IMR-90 (cell line): Measurements from ENCODE around the gene AUTS2. TPM values are rescaled to one million over a fixed set of nuclear protein-coding genes. Genes with fewer than 3 reads are reported as not detected.

ENCODE experiments used
- ATAC-seq: fragments of 200-7000 bp; cut with Tn5 transposase; 2 replicates; pipeline ENCODE4 v1.9.1; 2020; ENCODE audit warnings: low read depth, mild to moderate bottlenecking, moderate library complexity
- BruUV-seq: library from RNA; stranded (reverse); fragments of 400-500 nt; replicated peaks from 2 replicates; lab custom pipeline; 2021; lab: Mats Ljungman, UMichigan
- CTCF ChIA-PET: fragments of 300-600 bp; formaldehyde crosslinking; extraction: SDS; loops from one replicate; lab custom pipeline; 2021; ENCODE audit warnings: antibody characterized with exemption; lab: Yijun Ruan, JAX
- POLR2A ChIA-PET: fragments of 300-600 bp; sonication (Branson Sonifier 250); formaldehyde crosslinking; loops from one replicate; lab custom pipeline; 2022; ENCODE audit warnings: antibody characterized with exemption; ENCODE audit not compliant: unreplicated experiment; lab: Charles Lee
- DNase-seq: peaks from one replicate; pipeline ENCODE4 v3.0.0; 2013
- H2AFZ ChIP-seq: replicated peaks from 2 replicates; pipeline ENCODE3; 2013; ENCODE audit warnings: low read length, mild to moderate bottlenecking; ENCODE audit not compliant: poor library complexity
- H2AK5ac ChIP-seq: 2 replicates; pipeline ENCODE4 v1.6.1; 2013; ENCODE audit warnings: low read depth, low read length, inconsistent platforms
- H2AK9ac ChIP-seq: replicated peaks from 2 replicates; pipeline ENCODE3; 2013; ENCODE audit warnings: mild to moderate bottlenecking, low read depth, low read length, moderate library complexity; ENCODE audit not compliant: poor library complexity
- H2BK120ac ChIP-seq: 2 replicates; pipeline ENCODE4 v1.6.1; 2013; ENCODE audit warnings: low read depth, low read length, inconsistent platforms
- H2BK15ac ChIP-seq: 3 replicates; pipeline ENCODE4 v1.6.1; 2013; ENCODE audit warnings: low read depth, low read length, inconsistent platforms
- H2BK20ac ChIP-seq: 2 replicates; pipeline ENCODE4 v1.6.1; 2013; ENCODE audit warnings: low read depth, mild to moderate bottlenecking, inconsistent platforms, low read length, moderate library complexity
- H2BK5ac ChIP-seq: 2 replicates; pipeline ENCODE4 v1.6.1; 2013; ENCODE audit warnings: mild to moderate bottlenecking, low read depth, low read length, inconsistent platforms; ENCODE audit not compliant: poor library complexity, severe bottlenecking
- H3K14ac ChIP-seq: replicated peaks from 2 replicates; pipeline ENCODE4 v1.6.1; 2013; ENCODE audit warnings: low read depth, low read length, inconsistent platforms
- H3K18ac ChIP-seq: 2 replicates; pipeline ENCODE4 v1.6.1; 2013; ENCODE audit warnings: low read depth, low read length, control low read depth
- H3K23ac ChIP-seq: 2 replicates; pipeline ENCODE4 v1.6.1; 2013; ENCODE audit warnings: low read depth, low read length, inconsistent platforms
- H3K27ac ChIP-seq: 2 replicates; pipeline ENCODE4 v1.5.1; 2013; ENCODE audit warnings: mild to moderate bottlenecking, control low read depth, low read length; ENCODE audit not compliant: insufficient read depth
- H3K27me3 ChIP-seq: 2 replicates; pipeline ENCODE4 v1.6.1; 2013; ENCODE audit warnings: low read length; ENCODE audit not compliant: control insufficient read depth, insufficient read depth
- H3K36me3 ChIP-seq: 2 replicates; pipeline ENCODE4 v1.6.1; 2013; ENCODE audit warnings: low read length, mixed read lengths; ENCODE audit not compliant: control insufficient read depth, insufficient read depth
- H3K4ac ChIP-seq: 2 replicates; pipeline ENCODE4 v1.6.1; 2013; ENCODE audit warnings: low read depth, low read length, inconsistent platforms
- H3K4me1 ChIP-seq: 2 replicates; pipeline ENCODE4 v1.6.1; 2013; ENCODE audit warnings: low read length, mixed read lengths; ENCODE audit not compliant: control insufficient read depth, insufficient read depth
- H3K4me2 ChIP-seq: 2 replicates; pipeline ENCODE4 v1.6.1; 2013; ENCODE audit warnings: low read depth, mild to moderate bottlenecking, control low read depth, low read length, moderate library complexity
- H3K4me3 ChIP-seq: 2 replicates; pipeline ENCODE4 v1.5.1; 2013; ENCODE audit warnings: low read depth, mild to moderate bottlenecking, control low read depth, low read length, moderate library complexity; ENCODE audit not compliant: insufficient read depth
- H3K56ac ChIP-seq: 2 replicates; pipeline ENCODE4 v1.6.1; 2013; ENCODE audit warnings: low read length, inconsistent platforms; ENCODE audit not compliant: insufficient read depth; ENCODE audit errors: extremely low read depth
- H3K79me1 ChIP-seq, 2 experiments: 2 replicates each; pipeline ENCODE4 v1.6.1; 2013; ENCODE audit warnings: low read length in 2 of 2, inconsistent platforms in 1 of 2, low read depth in 1 of 2
- H3K9ac ChIP-seq: 2 replicates; pipeline ENCODE4 v1.6.1; 2013; ENCODE audit warnings: low read depth, low read length, control low read depth
- H3K9me1 ChIP-seq: 2 replicates; pipeline ENCODE4 v1.6.1; 2013; ENCODE audit warnings: low read length, inconsistent platforms; ENCODE audit not compliant: insufficient read depth
- H3K9me3 ChIP-seq: 2 replicates; pipeline ENCODE4 v1.6.1; 2013; ENCODE audit warnings: low read length; ENCODE audit not compliant: control insufficient read depth, insufficient read depth
- H4K20me1 ChIP-seq: 2 replicates; pipeline ENCODE4 v1.6.1; 2013; ENCODE audit warnings: low read length, inconsistent platforms; ENCODE audit not compliant: insufficient read depth
- H4K5ac ChIP-seq: 2 replicates; pipeline ENCODE4 v1.6.1; 2013; ENCODE audit warnings: mild to moderate bottlenecking, low read depth, low read length, control low read depth
- H4K8ac ChIP-seq, 2 experiments: 2 replicates each; pipeline ENCODE4 v1.6.1; 2013; ENCODE audit warnings: low read depth in 2 of 2, low read length in 2 of 2, control low read depth in 1 of 2, inconsistent platforms in 1 of 2
- H4K91ac ChIP-seq: 2 replicates; pipeline ENCODE4 v1.6.1; 2013; ENCODE audit warnings: low read depth, low read length, inconsistent platforms; ENCODE audit not compliant: insufficient read depth
- BHLHE40 ChIP-seq: fragments of 150-350 bp; IDR thresholded peaks from 2 replicates; pipeline ENCODE4 v1.6.1; 2016; ENCODE audit warnings: mild to moderate bottlenecking, low read depth, low read length
- CTCF ChIP-seq: conservative IDR thresholded peaks from 2 replicates; pipeline ENCODE4 v1.5.1; 2012; ENCODE audit warnings: mild to moderate bottlenecking, low read depth, low read length, improper control_type of control experiment
- MAZ ChIP-seq: IDR thresholded peaks from 2 replicates; pipeline ENCODE4 v1.6.1; 2012; ENCODE audit warnings: low read depth, mild to moderate bottlenecking, low read length, improper control_type of control experiment, moderate library complexity, borderline replicate concordance
- NFE2L2 ChIP-seq: fragments of 150-350 bp; IDR thresholded peaks from 2 replicates; pipeline ENCODE4 v1.6.1; 2016; ENCODE audit warnings: low read depth, mild to moderate bottlenecking, low read length
- POLR2A ChIP-seq: IDR thresholded peaks from 2 replicates; pipeline ENCODE4 v1.6.1; 2012; ENCODE audit warnings: mild to moderate bottlenecking, low read depth, low read length
- RCOR1 ChIP-seq: IDR thresholded peaks from 2 replicates; pipeline ENCODE4 v1.6.1; 2012; ENCODE audit warnings: mild to moderate bottlenecking, low read length, improper control_type of control experiment; ENCODE audit not compliant: insufficient replicate concordance
- USF2 ChIP-seq: fragments of 150-350 bp; IDR thresholded peaks from 2 replicates; pipeline ENCODE4 v1.6.1; 2017; ENCODE audit warnings: mild to moderate bottlenecking, antibody characterized with exemption, low read length, low read depth
- WGBS, 2 experiments: methylation state at CpG; one replicate each; pipeline versions ENCODE4 v1.1.5 to v1.1.7; 2013; ENCODE audit warnings: missing lambda C conversion rate in 2 of 2; ENCODE audit not compliant: insufficient read length in 1 of 2; ENCODE audit errors: extremely low coverage in 2 of 2; 5-methylcytosine and 5-hydroxymethylcytosine counted together
- dilution Hi-C: fragments of 300-500 bp; cut with HindIII; formaldehyde crosslinking; loops from one replicate; pipeline ENCODE4 v1.14.3; 2018; ENCODE audit warnings: low sequenced_read_pairs; ENCODE audit not compliant: unreplicated experiment
- in situ Hi-C: fragments of 300-500 bp; cut with MboI; formaldehyde crosslinking; loops from 3 replicates; pipeline ENCODE4 v1.14.3; 2019; ENCODE audit warnings: low sequenced_read_pairs, inconsistent platforms, mixed read lengths
- intact Hi-C: fragments of 100-400 bp; cut with micrococcal nuclease; formaldehyde crosslinking; loops from 2 replicates; pipeline ENCODE4 v1.10.0; 2022
- polyA plus RNA-seq, 3 experiments: library from polyadenylated mRNA; depleted of rRNA; stranded (reverse); fragments of >200 nt; gene quantifications; 2 replicates each; pipeline ENCODE4 v1.2.3, GENCODE V29; 2012; ENCODE audit warnings: low replicate concordance in 1 of 3
- total RNA-seq: library from RNA; depleted of rRNA; stranded (reverse); fragments of >200 nt; gene quantifications from 2 replicates; pipeline ENCODE4 v1.2.3, GENCODE V29; 2012

The AUTS2 gene
- total and polyA plus RNA-seq, 2 of the 4 experiments (the other 2 are of a cell fraction): 0.90 to 3.0 TPM

- Histone ChIP-seq H2AK9ac (no peak overlapping the region), H4K5ac (no peak overlapping the region), H3K14ac (no peak overlapping the region), H2BK15ac (no peak overlapping the region), H4K91ac (no peak overlapping the region), H4K8ac (no peak overlapping the region), H3K9ac (no peak overlapping the region), H3K27ac (no peak overlapping the region), H3K4ac (no peak overlapping the region), H2AK5ac (no peak overlapping the region), H2BK20ac (no peak overlapping the region), H3K18ac (no peak overlapping the region), H2BK5ac (no peak overlapping the region), H2BK120ac (no peak overlapping the region), H3K9me1 (no peaks in the 10 kb centered on the region), H3K36me3 (no peaks in the 10 kb centered on the region), H3K27me3 (no peaks in the 10 kb centered on the region), H3K23ac (no peak overlapping the region), H3K4me1 (no peaks in the 10 kb centered on the region), H3K56ac (no peak overlapping the region), H3K79me1 (peaks cover 0 to 12% of the 10 kb centered on the region in 2 experiments; a peak in 2 of 4 replicates), H2AFZ (no peak overlapping the region), H3K4me2 (no peak overlapping the region), H3K4me3 (no peak overlapping the region), H4K20me1 (no peaks in the 10 kb centered on the region), H3K9me3 (no peaks in the 10 kb centered on the region)
- dilution Hi-C loops: no loop called here
- no CpG with 5 or more reads among the region's 2 CpGs for WGBS, 2 experiments
- CTCF ChIA-PET: no interaction called here
- BruUV-seq: no TSS peak
- intact Hi-C loops: no loop called here
- DNase-seq (no peak), ATAC-seq (no peak)
- POLR2A ChIA-PET: no interaction called here
- in situ Hi-C loops: no loop called here
- TF ChIP-seq BHLHE40: no peak
- no peak for TF ChIP-seq MAZ
- no peak for TF ChIP-seq USF2
- no peak for TF ChIP-seq RCOR1
- TF ChIP-seq POLR2A: no peak
- no peak for TF ChIP-seq CTCF
- TF ChIP-seq NFE2L2: no peak
Measured at GRCh38 chr7:70701991-70702390, 1103.7 kb downstream of the AUTS2 start.
